Measurements from ENCODE around the gene CLSTN2. TPM values are rescaled to one million over a fixed set of nuclear protein-coding genes. Genes with fewer than 3 reads are reported as not detected.

The CLSTN2 gene
- total and polyA plus RNA-seq, 4 donors, result 0.13 to 20.6 (median 9.1) TPM

DNA sequence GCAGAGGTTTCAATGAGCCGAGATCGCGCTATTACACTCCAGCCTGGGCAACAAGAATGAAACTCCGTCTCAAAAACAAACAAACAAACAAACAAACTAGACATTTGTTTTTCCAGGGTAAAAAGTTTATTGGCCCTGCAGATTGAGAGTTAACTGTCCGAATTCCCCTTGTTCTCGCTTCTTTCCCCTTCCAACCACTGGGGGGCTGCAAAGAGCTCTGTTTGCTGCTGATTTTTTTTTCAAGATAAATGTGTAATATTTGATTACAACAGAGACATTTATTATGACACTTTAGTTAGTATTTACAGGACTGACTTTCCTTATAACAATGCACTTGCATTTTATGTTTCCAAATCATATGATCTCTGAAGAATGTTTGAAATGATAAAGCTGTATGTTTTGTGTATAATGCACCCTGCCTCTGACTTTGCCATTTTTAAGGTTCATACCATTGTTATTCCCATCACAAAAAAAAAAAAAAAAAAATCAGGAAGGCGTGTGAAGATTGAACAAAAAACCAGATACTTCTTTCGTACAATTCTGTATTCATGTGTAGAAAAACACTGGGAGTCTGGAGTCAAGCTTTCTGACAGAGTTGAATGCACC, 2.8 kb downstream of the CLSTN2 start:
- Histone ChIP-seq H3K27ac (ENCODE audit: low read depth in 1 of 2, low read length in 2 of 2) (no peak overlapping the region), H3K4me3 (ENCODE audit: low read length in 2 of 2) (no peak overlapping the region), H3K27me3 (ENCODE audit: control insufficient read depth in 1 of 2, insufficient read depth in 2 of 2, low read length in 1 of 2) (no peaks in the 10 kb centered on the region), H3K4me1 (ENCODE audit: control insufficient read depth in 1 of 2, insufficient read depth in 2 of 2, low read length in 2 of 2) (no peaks in the 10 kb centered on the region), H3K9me3 (ENCODE audit: control insufficient read depth, low read length) (no peaks in the 10 kb centered on the region), H3K36me3 (ENCODE audit: control insufficient read depth in 1 of 2, insufficient read depth in 2 of 2, low read length in 1 of 2) (no peaks in the 10 kb centered on the region)
- 5 to 12% methylated on average over 8 of the region's 8 CpGs for WGBS, 2 donors
- ATAC-seq (ENCODE audit: low FRiP score), result no peak
- intact Hi-C loops (cut with DNase I), result loop anchor here in 1 of 2 donors (2.0 to 5.0 kb wide), 2 partner anchors 113 to 560 kb away; no protein-coding TSS in a partner anchor
- DNase-seq, result peak in 1 of 2 donors; percentile 46

DNA sequence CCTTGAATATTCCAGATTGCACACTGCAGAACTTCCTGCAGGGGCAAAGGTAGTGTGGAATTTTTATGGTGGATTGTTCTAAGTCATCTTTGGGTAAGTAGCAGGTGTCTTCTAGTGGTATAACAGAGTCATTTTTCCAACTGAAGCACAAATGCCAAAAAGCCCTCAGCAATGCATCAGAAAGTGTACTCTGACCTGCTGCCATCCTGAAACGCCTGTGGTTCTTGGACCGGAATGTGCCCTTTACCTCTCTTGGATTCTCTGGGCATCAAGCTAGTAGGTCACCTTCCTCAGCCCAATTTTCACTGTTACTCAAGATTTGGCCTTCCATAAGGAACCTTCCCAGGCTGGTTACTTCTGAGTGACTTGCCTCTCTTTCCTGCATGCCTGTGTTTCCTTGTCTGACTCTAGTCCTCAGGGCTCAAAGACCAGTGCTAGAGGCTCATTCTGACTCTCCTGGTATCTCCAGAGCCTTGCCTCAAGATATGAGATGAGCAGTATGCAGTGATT, 4.8 kb downstream of the CLSTN2 start:
- ATAC-seq (ENCODE audit: low FRiP score) (no peak), DNase-seq (no peak)
- H3K4me3 ChIP-seq (ENCODE audit: low read length in 2 of 2), result no peak overlapping the region
- no peaks in the 10 kb centered on the region for H3K27me3 ChIP-seq (ENCODE audit: control insufficient read depth in 1 of 2, insufficient read depth in 2 of 2, low read length in 1 of 2)
- no peaks in the 10 kb centered on the region for H3K4me1 ChIP-seq (ENCODE audit: control insufficient read depth in 1 of 2, insufficient read depth in 2 of 2, low read length in 2 of 2)
- no peaks in the 10 kb centered on the region for H3K36me3 ChIP-seq (ENCODE audit: control insufficient read depth in 1 of 2, insufficient read depth in 2 of 2, low read length in 1 of 2)
- H3K9me3 ChIP-seq (ENCODE audit: control insufficient read depth, low read length), result no peaks in the 10 kb centered on the region
- H3K27ac ChIP-seq (ENCODE audit: low read depth in 1 of 2, low read length in 2 of 2), result no peak overlapping the region
- intact Hi-C loops (cut with DNase I), result loop anchor here in 1 of 2 donors (5.0 kb wide), 1 partner anchor 558 kb away; no protein-coding TSS in a partner anchor
- WGBS, 2 donors, result 85 to 86% methylated on average over 2 of the region's 2 CpGs

DNA sequence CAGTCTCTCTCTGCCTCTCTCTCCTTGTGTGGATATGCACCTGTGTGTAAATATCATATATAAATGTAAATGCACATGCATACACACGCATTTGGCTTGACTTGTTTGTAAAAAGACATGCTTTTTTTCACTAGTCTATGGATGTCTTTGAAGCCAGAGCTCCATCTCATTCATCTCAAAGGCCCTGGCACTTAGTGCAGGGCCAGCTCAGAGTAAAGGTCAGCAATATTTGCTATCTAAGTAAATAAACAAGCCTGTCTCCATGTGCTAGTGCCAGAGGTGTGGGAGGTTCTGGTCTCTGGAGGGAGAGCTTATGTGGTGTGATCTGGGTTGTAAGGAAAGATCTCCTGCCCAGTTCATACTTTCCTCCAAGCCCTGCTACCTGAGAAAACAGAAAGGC, 5.6 kb downstream of the CLSTN2 start:
- H3K4me3 ChIP-seq (ENCODE audit: low read length in 2 of 2), result no peak overlapping the region
- DNase-seq (no peak), ATAC-seq (ENCODE audit: low FRiP score) (no peak)
- WGBS, 2 donors, result 67 to 74% methylated on average over 1 of the region's 1 CpG
- intact Hi-C loops (cut with DNase I), result no loop called here
- no peaks in the 10 kb centered on the region for H3K9me3 ChIP-seq (ENCODE audit: control insufficient read depth, low read length)
- no peaks in the 10 kb centered on the region for H3K27me3 ChIP-seq (ENCODE audit: control insufficient read depth in 1 of 2, insufficient read depth in 2 of 2, low read length in 1 of 2)
- H3K36me3 ChIP-seq (ENCODE audit: control insufficient read depth in 1 of 2, insufficient read depth in 2 of 2, low read length in 1 of 2), result no peaks in the 10 kb centered on the region
- no peaks in the 10 kb centered on the region for H3K4me1 ChIP-seq (ENCODE audit: control insufficient read depth in 1 of 2, insufficient read depth in 2 of 2, low read length in 2 of 2)
- H3K27ac ChIP-seq (ENCODE audit: low read depth in 1 of 2, low read length in 2 of 2), result no peak overlapping the region

DNA sequence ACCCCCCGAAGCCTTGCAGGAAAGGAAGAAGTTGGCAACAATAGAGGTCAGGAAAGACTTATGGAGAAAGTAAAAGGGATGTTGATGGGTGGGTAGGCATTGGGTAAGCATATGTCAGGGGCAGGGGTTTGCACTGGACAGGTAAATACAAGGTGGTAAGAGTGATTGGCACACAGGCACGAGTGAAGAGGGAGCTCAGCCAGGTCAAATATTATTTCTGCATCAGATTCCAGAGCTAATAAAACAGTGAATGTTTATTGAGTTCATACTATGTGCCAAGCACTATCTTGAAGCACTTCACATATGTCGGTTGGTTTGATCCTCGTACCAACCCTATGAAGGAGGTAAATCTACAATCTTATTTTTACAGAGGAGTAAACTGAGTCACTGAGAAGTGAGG, 6.6 kb downstream of the CLSTN2 start:
- H3K27me3 ChIP-seq (ENCODE audit: control insufficient read depth in 1 of 2, insufficient read depth in 2 of 2, low read length in 1 of 2), result no peaks in the 10 kb centered on the region
- H3K4me3 ChIP-seq (ENCODE audit: low read length in 2 of 2), result no peak overlapping the region
- no peak for DNase-seq
- intact Hi-C loops (cut with DNase I), result no loop called here
- H3K27ac ChIP-seq (ENCODE audit: low read depth in 1 of 2, low read length in 2 of 2), result no peak overlapping the region
- H3K4me1 ChIP-seq (ENCODE audit: control insufficient read depth in 1 of 2, insufficient read depth in 2 of 2, low read length in 2 of 2), result no peaks in the 10 kb centered on the region
- 64 to 69% methylated on average over 4 of the region's 4 CpGs for WGBS, 2 donors
- no peaks in the 10 kb centered on the region for H3K36me3 ChIP-seq (ENCODE audit: control insufficient read depth in 1 of 2, insufficient read depth in 2 of 2, low read length in 1 of 2)
- no peak for ATAC-seq (ENCODE audit: low FRiP score)
- H3K9me3 ChIP-seq (ENCODE audit: control insufficient read depth, low read length), result peaks cover 1% of the 10 kb centered on the region

DNA sequence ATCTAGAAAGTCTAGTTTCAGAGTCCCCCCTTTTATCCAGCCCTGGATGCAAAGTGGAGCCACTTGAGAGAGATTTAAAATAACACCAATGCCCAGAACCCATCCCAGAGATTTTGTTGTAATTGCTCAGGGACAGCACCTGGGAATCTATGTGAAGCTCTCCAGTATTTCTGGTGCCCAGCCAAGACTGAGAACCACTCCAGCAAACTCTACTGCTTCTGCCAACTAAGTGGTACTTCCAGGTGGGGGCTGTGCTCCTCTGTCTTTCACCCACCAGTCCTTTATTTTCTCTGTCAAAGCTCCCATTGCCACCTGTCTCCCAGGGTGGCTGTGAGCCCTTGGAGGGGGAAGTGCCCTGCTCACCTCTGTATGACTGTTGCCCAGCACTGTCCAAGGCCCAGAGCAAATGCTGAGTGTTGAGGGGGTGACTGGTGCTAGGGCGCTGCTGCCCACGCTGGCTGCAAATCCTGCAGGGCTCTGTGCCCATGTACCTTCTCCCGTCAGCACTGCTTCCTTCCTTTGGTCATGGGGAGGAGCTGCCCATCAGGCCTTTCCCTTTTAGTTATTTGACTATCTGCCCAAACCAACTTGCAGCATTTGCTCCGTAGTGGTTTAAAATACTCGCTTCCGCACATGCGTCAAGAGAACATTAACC, 9.4 kb downstream of the CLSTN2 start:
- ATAC-seq (ENCODE audit: low FRiP score), result no peak
- intact Hi-C loops (cut with DNase I), result no loop called here

DNA sequence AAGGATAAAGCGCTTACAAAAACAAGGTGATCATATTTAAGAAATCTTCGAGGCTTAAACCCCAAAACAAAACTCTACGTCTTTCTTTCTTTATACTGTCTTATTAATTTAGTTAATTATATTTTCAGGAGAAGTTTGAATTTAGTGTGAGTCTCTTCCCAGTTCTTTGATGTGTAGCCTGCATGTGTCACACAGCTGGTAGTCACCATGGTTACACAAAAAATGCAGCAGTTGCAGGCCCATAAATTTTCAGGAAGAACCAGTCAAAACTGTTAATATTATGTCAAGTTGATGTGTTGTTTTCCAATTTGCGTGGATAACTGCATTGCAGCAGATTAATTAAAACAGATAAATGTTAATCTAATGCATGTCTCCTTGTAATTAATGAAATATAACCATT, 10.4 kb downstream of the CLSTN2 start:
- 91% methylated on average over 4 of the region's 4 CpGs for WGBS, 2 donors
- DNase-seq (no peak), ATAC-seq (ENCODE audit: low FRiP score) (no peak)
- Histone ChIP-seq H3K9me3 (ENCODE audit: control insufficient read depth, low read length) (peaks cover 2% of the 10 kb centered on the region), H3K27ac (ENCODE audit: low read depth in 1 of 2, low read length in 2 of 2) (no peak overlapping the region), H3K27me3 (ENCODE audit: control insufficient read depth in 1 of 2, insufficient read depth in 2 of 2, low read length in 1 of 2) (no peaks in the 10 kb centered on the region), H3K4me1 (ENCODE audit: control insufficient read depth in 1 of 2, insufficient read depth in 2 of 2, low read length in 2 of 2) (no peaks in the 10 kb centered on the region), H3K36me3 (ENCODE audit: control insufficient read depth in 1 of 2, insufficient read depth in 2 of 2, low read length in 1 of 2) (no peaks in the 10 kb centered on the region), H3K4me3 (ENCODE audit: low read length in 2 of 2) (no peak overlapping the region)
- intact Hi-C loops (cut with DNase I), result no loop called here

More for the DNA sequence above, 9.4 kb downstream of the CLSTN2 start:
- no peak overlapping the region for H3K27ac ChIP-seq (ENCODE audit: low read depth in 1 of 2, low read length in 2 of 2)
- H3K9me3 ChIP-seq (ENCODE audit: control insufficient read depth, low read length), result peaks cover 2% of the 10 kb centered on the region
- no peaks in the 10 kb centered on the region for H3K27me3 ChIP-seq (ENCODE audit: control insufficient read depth in 1 of 2, insufficient read depth in 2 of 2, low read length in 1 of 2)
- 87 to 88% methylated on average over 7 of the region's 7 CpGs for WGBS, 2 donors
- H3K4me1 ChIP-seq (ENCODE audit: control insufficient read depth in 1 of 2, insufficient read depth in 2 of 2, low read length in 2 of 2), result no peaks in the 10 kb centered on the region
- no peak for DNase-seq
- H3K4me3 ChIP-seq (ENCODE audit: low read length in 2 of 2), result no peak overlapping the region
- H3K36me3 ChIP-seq (ENCODE audit: control insufficient read depth in 1 of 2, insufficient read depth in 2 of 2, low read length in 1 of 2), result no peaks in the 10 kb centered on the region

DNA sequence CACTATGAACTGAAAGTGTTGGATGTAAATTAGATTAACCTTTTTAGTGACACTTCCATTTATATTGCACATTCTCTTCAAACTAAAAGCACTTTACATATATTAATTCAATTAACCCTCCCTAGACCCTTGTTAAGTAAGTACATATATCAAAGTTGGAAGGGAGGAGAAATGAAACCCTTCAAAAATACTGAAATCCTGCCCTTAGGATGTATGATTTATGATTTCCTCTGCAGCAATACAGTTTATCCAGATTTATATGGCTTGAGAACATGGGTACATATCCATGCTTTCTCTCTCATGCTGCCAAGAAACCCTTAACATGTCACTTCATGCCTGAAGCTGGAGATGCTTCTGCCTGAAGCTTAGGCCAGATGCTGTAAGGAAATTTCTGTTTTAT, 11.0 kb downstream of the CLSTN2 start:
- Histone ChIP-seq H3K36me3 (ENCODE audit: control insufficient read depth in 1 of 2, insufficient read depth in 2 of 2, low read length in 1 of 2) (no peaks in the 10 kb centered on the region), H3K4me1 (ENCODE audit: control insufficient read depth in 1 of 2, insufficient read depth in 2 of 2, low read length in 2 of 2) (no peaks in the 10 kb centered on the region), H3K4me3 (ENCODE audit: low read length in 2 of 2) (no peak overlapping the region), H3K9me3 (ENCODE audit: control insufficient read depth, low read length) (peaks cover 2% of the 10 kb centered on the region), H3K27ac (ENCODE audit: low read depth in 1 of 2, low read length in 2 of 2) (no peak overlapping the region), H3K27me3 (ENCODE audit: control insufficient read depth in 1 of 2, insufficient read depth in 2 of 2, low read length in 1 of 2) (no peaks in the 10 kb centered on the region)
- DNase-seq, result no peak
- intact Hi-C loops (cut with DNase I), result no loop called here
- ATAC-seq (ENCODE audit: low FRiP score), result no peak

DNA sequence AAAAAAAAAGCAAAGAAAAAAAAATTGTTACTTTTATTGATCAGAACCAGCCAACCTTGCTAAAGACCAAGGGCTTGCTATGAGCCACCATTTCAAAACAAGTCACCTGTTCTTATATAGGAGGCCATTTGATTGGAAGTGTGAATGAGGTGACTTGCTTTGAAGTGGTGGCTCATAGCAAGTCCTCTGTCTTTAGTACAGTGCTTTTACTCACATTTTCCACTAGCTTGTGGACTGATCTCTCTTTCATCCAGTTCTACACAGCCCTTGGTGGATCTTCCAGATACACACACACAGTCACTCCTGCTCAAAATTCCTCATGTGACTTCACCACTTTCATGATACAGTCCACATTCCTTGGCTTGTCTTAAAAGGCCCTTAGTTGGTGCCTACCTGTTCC, 13.5 kb downstream of the CLSTN2 start:
- Histone ChIP-seq H3K4me3 (ENCODE audit: low read length in 2 of 2) (no peak overlapping the region), H3K36me3 (ENCODE audit: control insufficient read depth in 1 of 2, insufficient read depth in 2 of 2, low read length in 1 of 2) (no peaks in the 10 kb centered on the region), H3K4me1 (ENCODE audit: control insufficient read depth in 1 of 2, insufficient read depth in 2 of 2, low read length in 2 of 2) (no peaks in the 10 kb centered on the region), H3K9me3 (ENCODE audit: control insufficient read depth, low read length) (peaks cover 2% of the 10 kb centered on the region), H3K27ac (ENCODE audit: low read depth in 1 of 2, low read length in 2 of 2) (no peak overlapping the region), H3K27me3 (ENCODE audit: control insufficient read depth in 1 of 2, insufficient read depth in 2 of 2, low read length in 1 of 2) (no peaks in the 10 kb centered on the region)
- DNase-seq (no peak), ATAC-seq (ENCODE audit: low FRiP score) (no peak)
- intact Hi-C loops (cut with DNase I), result no loop called here

DNA sequence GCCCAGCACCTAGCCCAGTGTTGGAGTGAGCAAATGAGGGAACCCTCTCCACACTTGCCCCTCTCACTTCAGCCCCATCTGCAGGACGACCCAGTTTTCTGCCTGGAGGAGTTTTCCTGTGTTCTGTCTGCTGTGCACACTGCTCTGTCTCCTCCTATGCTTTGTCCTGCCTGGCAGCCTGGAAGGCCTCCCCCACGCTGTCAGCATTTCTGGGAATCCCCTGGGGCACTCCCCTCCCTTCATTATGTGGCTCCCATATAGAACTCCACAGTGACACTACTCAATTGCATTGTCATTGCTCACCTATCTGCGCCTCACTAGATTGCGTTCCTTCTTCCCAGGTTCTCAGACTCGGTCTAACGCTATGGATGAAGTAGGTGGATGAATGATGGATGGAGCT, 13.9 kb downstream of the CLSTN2 start:
- intact Hi-C loops (cut with DNase I), result no loop called here
- 86% methylated on average over 6 of the region's 6 CpGs for WGBS, 2 donors

More for the DNA sequence above, 13.9 kb downstream of the CLSTN2 start:
- Histone ChIP-seq H3K36me3 (ENCODE audit: control insufficient read depth in 1 of 2, insufficient read depth in 2 of 2, low read length in 1 of 2) (no peaks in the 10 kb centered on the region), H3K4me1 (ENCODE audit: control insufficient read depth in 1 of 2, insufficient read depth in 2 of 2, low read length in 2 of 2) (no peaks in the 10 kb centered on the region), H3K27me3 (ENCODE audit: control insufficient read depth in 1 of 2, insufficient read depth in 2 of 2, low read length in 1 of 2) (no peaks in the 10 kb centered on the region), H3K9me3 (ENCODE audit: control insufficient read depth, low read length) (peaks cover 2% of the 10 kb centered on the region), H3K4me3 (ENCODE audit: low read length in 2 of 2) (no peak overlapping the region), H3K27ac (ENCODE audit: low read depth in 1 of 2, low read length in 2 of 2) (no peak overlapping the region)
- no peak for ATAC-seq (ENCODE audit: low FRiP score)
- DNase-seq, result no peak
